Neural progenitor cell (in vitro differentiated cells): ENCODE results near the gene ST3GAL4. TPM values are rescaled to one million over a fixed set of nuclear protein-coding genes. Genes with fewer than 3 reads are reported as not detected.
A peak's percentile ranks its signal among the peaks of the same experiment; 100 is the strongest.

Experiments
- DNase-seq: peaks from one replicate; pipeline ENCODE4 v3.0.0-alpha.2; 2016; ENCODE audit warnings: low spot score
- H2AFZ ChIP-seq: fragments of 200-600 bp; sonication (generic); replicated peaks from 2 replicates; pipeline ENCODE4 v1.6.1; 2016; ENCODE audit warnings: antibody characterized with exemption
- H3F3A ChIP-seq: fragments of 200-600 bp; sonication (generic); 2 replicates; pipeline ENCODE4 v1.6.1; 2016; ENCODE audit warnings: antibody characterized with exemption, low read depth
- H3K27ac ChIP-seq: fragments of 200-600 bp; sonication (generic); 2 replicates; pipeline ENCODE4 v1.5.1; 2016; ENCODE audit warnings: mild to moderate bottlenecking
- H3K27me3 ChIP-seq: fragments of 200-600 bp; sonication (generic); 2 replicates; pipeline ENCODE4 v1.6.1; 2016; ENCODE audit warnings: mild to moderate bottlenecking, moderate library complexity
- H3K36me3 ChIP-seq: fragments of 200-600 bp; sonication (generic); 2 replicates; pipeline ENCODE4 v1.5.1; 2016
- H3K4me1 ChIP-seq: fragments of 200-600 bp; sonication (generic); 2 replicates; pipeline ENCODE4 v1.6.1; 2016; ENCODE audit warnings: mixed run types
- H3K4me2 ChIP-seq: fragments of 200-600 bp; sonication (generic); 2 replicates; pipeline ENCODE4 v1.6.1; 2016
- H3K4me3 ChIP-seq: fragments of 200-600 bp; sonication (generic); 2 replicates; pipeline ENCODE4 v1.5.1; 2016
- H3K79me2 ChIP-seq: fragments of 200-600 bp; sonication (generic); 2 replicates; pipeline ENCODE4 v1.6.1; 2016; ENCODE audit warnings: low read depth
- H3K9ac ChIP-seq: fragments of 200-600 bp; sonication (generic); 2 replicates; pipeline ENCODE4 v1.6.1; 2016
- H3K9me3 ChIP-seq: fragments of 200-600 bp; sonication (generic); 2 replicates; pipeline ENCODE4 v1.5.1; 2016; ENCODE audit warnings: low read depth
- H4K20me1 ChIP-seq: fragments of 200-600 bp; sonication (generic); 2 replicates; pipeline ENCODE4 v1.6.1; 2016; ENCODE audit warnings: low read depth
- H3K27ac Mint-ChIP-seq: 3 replicates; pipeline ENCODE4 v1.8.0; 2021; ENCODE audit warnings: mixed read lengths
- H3K27me3 Mint-ChIP-seq: 2 replicates; pipeline ENCODE4 v1.8.0; 2022; ENCODE audit warnings: low read depth, mild to moderate bottlenecking, inconsistent platforms, moderate library complexity, mixed read lengths; ENCODE audit not compliant: insufficient read depth
- H3K36me3 Mint-ChIP-seq: 3 replicates; pipeline ENCODE4 v1.8.0; 2021; ENCODE audit warnings: mixed read lengths
- H3K4me1 Mint-ChIP-seq: 3 replicates; pipeline ENCODE4 v1.8.0; 2021; ENCODE audit warnings: mixed read lengths
- H3K4me3 Mint-ChIP-seq: 3 replicates; pipeline ENCODE4 v1.8.0; 2021; ENCODE audit warnings: mild to moderate bottlenecking, moderate library complexity, mixed read lengths
- H3K9me3 Mint-ChIP-seq: 3 replicates; pipeline ENCODE4 v1.8.0; 2020; ENCODE audit warnings: mixed read lengths
- CTCF ChIP-seq: fragments of 200-600 bp; sonication (generic); IDR thresholded peaks from 2 replicates; pipeline ENCODE4 v1.5.1; 2017; ENCODE audit warnings: antibody characterized with exemption, mild to moderate bottlenecking
- EZH2 ChIP-seq: fragments of 200-600 bp; sonication (generic); IDR thresholded peaks from 2 replicates; pipeline ENCODE4 v1.6.1; 2017; ENCODE audit warnings: antibody characterized with exemption, mild to moderate bottlenecking, moderate library complexity
- EZH2phosphoT487 ChIP-seq: fragments of 200-600 bp; sonication (generic); IDR thresholded peaks from 2 replicates; pipeline ENCODE4 v1.6.1; 2017; ENCODE audit warnings: antibody characterized with exemption
- total RNA-seq: library from RNA; depleted of rRNA; stranded (reverse); fragments of >200 nt; gene quantifications from 2 replicates; pipeline ENCODE4 v1.2.3, GENCODE V29; 2015; ENCODE audit warnings: low replicate concordance

Gene ST3GAL4
- total RNA-seq, 1 donor from 2014 or later: 13.0 TPM

GRCh38 chr11:126334659-126335462 lies 20.6 kb upstream of the ST3GAL4 start:
- H3K4me2 ChIP-seq: no peak overlapping the region
- Mint-ChIP-seq H3K27ac (no peak overlapping the region), H3K36me3 (peaks cover 6% of the 10 kb centered on the region), H3K4me1 (peaks cover 17% of the 10 kb centered on the region), H3K9me3 (no peaks in the 10 kb centered on the region), H3K4me3 (no peak overlapping the region), H3K27me3 (peaks cover 8% of the 10 kb centered on the region)
- no peaks in the 10 kb centered on the region for H3K79me2 ChIP-seq
- H3K27me3 ChIP-seq: no peaks in the 10 kb centered on the region
- H3K4me1 ChIP-seq: peaks cover 12% of the 10 kb centered on the region
- H3F3A ChIP-seq: peaks cover 3% of the 10 kb centered on the region
- no peak overlapping the region for H3K9ac ChIP-seq
- TF ChIP-seq CTCF (no peak), EZH2 (no peak), EZH2phosphoT487 (no peak)
- no peaks in the 10 kb centered on the region for H3K36me3 ChIP-seq
- DNase-seq: no peak
- H3K9me3 ChIP-seq: no peaks in the 10 kb centered on the region
- H4K20me1 ChIP-seq: peaks cover 11% of the 10 kb centered on the region
- H3K4me3 ChIP-seq: no peak overlapping the region
- H2AFZ ChIP-seq: no peak overlapping the region
- H3K27ac ChIP-seq: no peak overlapping the region

GRCh38 chr11:126335463-126335760 lies 20.1 kb upstream of the ST3GAL4 start:
- Mint-ChIP-seq H3K27ac (no peak overlapping the region), H3K9me3 (no peaks in the 10 kb centered on the region)
- H3K27ac ChIP-seq: no peak overlapping the region

GRCh38 chr11:126336138-126336541 lies 19.3 kb upstream of the ST3GAL4 start:
- Mint-ChIP-seq H3K4me3 (no peak overlapping the region), H3K27ac (peak overlapping the region; percentile 11), H3K36me3 (peaks cover 6% of the 10 kb centered on the region), H3K27me3 (peaks cover 8% of the 10 kb centered on the region), H3K4me1 (peaks cover 27% of the 10 kb centered on the region), H3K9me3 (no peaks in the 10 kb centered on the region)
- H3K4me3 ChIP-seq: no peak overlapping the region
- no peak overlapping the region for H3K4me2 ChIP-seq
- H3K27me3 ChIP-seq: no peaks in the 10 kb centered on the region
- no peak overlapping the region for H2AFZ ChIP-seq
- peaks cover 8% of the 10 kb centered on the region for H3F3A ChIP-seq
- H3K4me1 ChIP-seq: peaks cover 24% of the 10 kb centered on the region
- H3K79me2 ChIP-seq: no peaks in the 10 kb centered on the region
- peak overlapping the region; percentile 13 for H3K27ac ChIP-seq
- no peak overlapping the region for H3K9ac ChIP-seq
- no peaks in the 10 kb centered on the region for H3K36me3 ChIP-seq
- TF ChIP-seq CTCF (no peak), EZH2phosphoT487 (no peak), EZH2 (no peak)
- DNase-seq: no peak
- no peaks in the 10 kb centered on the region for H3K9me3 ChIP-seq
- peaks cover 22% of the 10 kb centered on the region for H4K20me1 ChIP-seq

More at GRCh38 chr11:126335463-126335760, 20.1 kb upstream of the ST3GAL4 start:
- peaks cover 6% of the 10 kb centered on the region for H3K36me3 Mint-ChIP-seq
- H3K4me1 Mint-ChIP-seq: peaks cover 22% of the 10 kb centered on the region
- H3K9me3 ChIP-seq: no peaks in the 10 kb centered on the region
- peaks cover 17% of the 10 kb centered on the region for H3K4me1 ChIP-seq
- H3K79me2 ChIP-seq: no peaks in the 10 kb centered on the region
- peaks cover 17% of the 10 kb centered on the region for H4K20me1 ChIP-seq
- peaks cover 8% of the 10 kb centered on the region for H3K27me3 Mint-ChIP-seq
- H3K4me3 ChIP-seq: no peak overlapping the region
- no peak for DNase-seq
- TF ChIP-seq EZH2phosphoT487: no peak
- TF ChIP-seq CTCF: no peak
- TF ChIP-seq EZH2: no peak
- H3F3A ChIP-seq: peaks cover 8% of the 10 kb centered on the region
- H2AFZ ChIP-seq: no peak overlapping the region
- no peak overlapping the region for H3K9ac ChIP-seq
- H3K27me3 ChIP-seq: no peaks in the 10 kb centered on the region
- H3K36me3 ChIP-seq: no peaks in the 10 kb centered on the region
- no peak overlapping the region for H3K4me3 Mint-ChIP-seq
- H3K4me2 ChIP-seq: no peak overlapping the region
